ENCODE results near the gene ETDB. TPM values are rescaled to one million over a fixed set of nuclear protein-coding genes. Genes with fewer than 3 reads are reported as not detected.
"Not testable (repeated sequence)": the region's sequence is repeated elsewhere in the genome, so short reads cannot be mapped to it uniquely, and the experiment has no call there.

Gene ETDB
- total and polyA plus RNA-seq, 2 experiments from 2014 or later = not detected

GRCh38 chrX:135168486-135168885 is 48.2 kb upstream of the ETDB start (continued):
- TF ChIP-seq, protein P1, sequence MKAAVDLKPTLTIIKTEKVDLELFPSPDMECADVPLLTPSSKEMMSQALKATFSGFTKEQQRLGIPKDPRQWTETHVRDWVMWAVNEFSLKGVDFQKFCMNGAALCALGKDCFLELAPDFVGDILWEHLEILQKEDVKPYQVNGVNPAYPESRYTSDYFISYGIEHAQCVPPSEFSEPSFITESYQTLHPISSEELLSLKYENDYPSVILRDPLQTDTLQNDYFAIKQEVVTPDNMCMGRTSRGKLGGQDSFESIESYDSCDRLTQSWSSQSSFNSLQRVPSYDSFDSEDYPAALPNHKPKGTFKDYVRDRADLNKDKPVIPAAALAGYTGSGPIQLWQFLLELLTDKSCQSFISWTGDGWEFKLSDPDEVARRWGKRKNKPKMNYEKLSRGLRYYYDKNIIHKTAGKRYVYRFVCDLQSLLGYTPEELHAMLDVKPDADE (IDR thresholded peaks at IDR 0.05) = no peak
- TF ChIP-seq NANOG (IDR thresholded peaks at IDR 0.05; ENCODE audit: borderline replicate concordance) = no peak
- TF ChIP-seq POLR2AphosphoS5 (IDR thresholded peaks at IDR 0.05; ENCODE audit: low read depth) = no peak
- no peak for TF ChIP-seq JUNB (IDR thresholded peaks at IDR 0.05; ENCODE audit: unreplicated experiment)
- TF ChIP-seq CTCF (conservative IDR thresholded peaks at IDR 0.05; ENCODE audit: low read depth in 2 of 2) = no peak
- TF ChIP-seq EZH2 (IDR thresholded peaks at IDR 0.05; ENCODE audit: low read depth, unreplicated experiment) = no peak

- H3K9me2 ChIP-seq (ENCODE audit: insufficient read depth); H3K36me3 ChIP-seq (ENCODE audit: insufficient read depth); H3K4me3 ChIP-seq; H3K4me2 ChIP-seq; H3K4me3 Mint-ChIP-seq; H3K27ac ChIP-seq (ENCODE audit: low read depth); H3K9me3 Mint-ChIP-seq; H3K27me3 ChIP-seq (ENCODE audit: insufficient read depth); H3K27me3 Mint-ChIP-seq (ENCODE audit: insufficient read depth, low read depth, poor library complexity); H3K79me2 ChIP-seq (replicated peaks; ENCODE audit: insufficient read depth); DNase-seq (ENCODE audit: low spot score); H3K27ac Mint-ChIP-seq; ATAC-seq; H2AFZ ChIP-seq; H3K4me1 Mint-ChIP-seq; H4K20me1 ChIP-seq (replicated peaks; ENCODE audit: insufficient read depth); H3F3A ChIP-seq (replicated peaks; ENCODE audit: low read depth); H3K4me1 ChIP-seq (ENCODE audit: insufficient read depth); H3K36me3 Mint-ChIP-seq (ENCODE audit: low read depth): not testable (repeated sequence)
Observed at GRCh38 chrX:135154688-135155087, 34.4 kb upstream of the ETDB start.

- H3K4me2 ChIP-seq; H3K27ac Mint-ChIP-seq; H3K9me2 ChIP-seq (ENCODE audit: insufficient read depth); H3K79me2 ChIP-seq (replicated peaks; ENCODE audit: insufficient read depth); H4K20me1 ChIP-seq (replicated peaks; ENCODE audit: insufficient read depth); ATAC-seq; H3K36me3 Mint-ChIP-seq (ENCODE audit: low read depth); H3K9me3 Mint-ChIP-seq; H3K27me3 ChIP-seq (ENCODE audit: insufficient read depth); H3F3A ChIP-seq (replicated peaks; ENCODE audit: low read depth); H3K27ac ChIP-seq (ENCODE audit: low read depth); H3K4me1 ChIP-seq (ENCODE audit: insufficient read depth); H2AFZ ChIP-seq; H3K4me3 ChIP-seq; H3K4me1 Mint-ChIP-seq; H3K27me3 Mint-ChIP-seq (ENCODE audit: insufficient read depth, low read depth, poor library complexity); H3K36me3 ChIP-seq (ENCODE audit: insufficient read depth); H3K4me3 Mint-ChIP-seq; DNase-seq (ENCODE audit: low spot score): not testable (repeated sequence)
Observed at GRCh38 chrX:135126145-135126544, 5.8 kb upstream of the ETDB start.

- not testable (repeated sequence) for H3K4me3 Mint-ChIP-seq; H3K79me2 ChIP-seq (replicated peaks; ENCODE audit: insufficient read depth); H3K27ac ChIP-seq (ENCODE audit: low read depth); H3K4me2 ChIP-seq; H3K4me1 Mint-ChIP-seq; H2AFZ ChIP-seq; H3K36me3 ChIP-seq (ENCODE audit: insufficient read depth); H3K27ac Mint-ChIP-seq; H3K4me3 ChIP-seq; H3F3A ChIP-seq (replicated peaks; ENCODE audit: low read depth); H3K9me3 Mint-ChIP-seq; DNase-seq (ENCODE audit: low spot score); H3K27me3 ChIP-seq (ENCODE audit: insufficient read depth); H3K9me2 ChIP-seq (ENCODE audit: insufficient read depth); H4K20me1 ChIP-seq (replicated peaks; ENCODE audit: insufficient read depth); H3K27me3 Mint-ChIP-seq (ENCODE audit: insufficient read depth, low read depth, poor library complexity); H3K4me1 ChIP-seq (ENCODE audit: insufficient read depth); ATAC-seq; H3K36me3 Mint-ChIP-seq (ENCODE audit: low read depth)
Observed at GRCh38 chrX:135116064-135116463, 4.3 kb downstream of the ETDB start.

Data from GM23338 (cell line).